Spinal cord (tissue), 10 donors: Measurements from ENCODE around the gene SRGAP2B. TPM values are rescaled to one million over a fixed set of nuclear protein-coding genes. Genes with fewer than 3 reads are reported as not detected.
"Not testable (repeated sequence)": the region's sequence is repeated elsewhere in the genome, so short reads cannot be mapped to it uniquely, and the experiment has no call there.

Experiments
- DNase-seq, 6 donors: peaks; one replicate each; pipeline versions ENCODE4 v3.0.0 to v3.0.0-alpha.2; 2013 to 2015; ENCODE audit warnings: low spot score in 6 of 6, low read depth in 4 of 6
- H3K27ac ChIP-seq: one replicate; pipeline ENCODE4 v1.5.1; 2013; ENCODE audit warnings: low read depth, low read length, control low read depth
- H3K27me3 ChIP-seq: one replicate; pipeline ENCODE4 v1.6.1; 2013; ENCODE audit warnings: low read length; ENCODE audit not compliant: control insufficient read depth, insufficient read depth
- H3K36me3 ChIP-seq: one replicate; pipeline ENCODE4 v1.6.1; 2013; ENCODE audit warnings: low read length; ENCODE audit not compliant: control insufficient read depth, insufficient read depth
- H3K4me1 ChIP-seq: one replicate; pipeline ENCODE4 v1.6.1; 2013; ENCODE audit warnings: low read length; ENCODE audit not compliant: control insufficient read depth, insufficient read depth
- H3K4me3 ChIP-seq: one replicate; pipeline ENCODE4 v1.5.1; 2013; ENCODE audit warnings: low read depth, low read length, control low read depth
- H3K9me3 ChIP-seq: one replicate; pipeline ENCODE4 v1.6.1; 2013; ENCODE audit warnings: low read length; ENCODE audit not compliant: control insufficient read depth, insufficient read depth
- WGBS: methylation state at CpG from one replicate; pipeline ENCODE4 v1.1.5; 2013; ENCODE audit warnings: missing lambda C conversion rate; ENCODE audit not compliant: insufficient coverage; 5-methylcytosine and 5-hydroxymethylcytosine counted together
- polyA plus RNA-seq, 2 donors: library from polyadenylated mRNA; unstranded; fragments of 120-200 nt; gene quantifications; one replicate each; pipeline ENCODE4 v1.2.1, GENCODE V29; 2013; ENCODE audit not compliant: insufficient read length in 2 of 2
- total RNA-seq, 2 donors: library from RNA; depleted of rRNA in 1 of 2; stranded (reverse); fragments of 120-200 nt in 1 of 2; fragments of >200 nt in 1 of 2; gene quantifications; one replicate each; pipeline versions ENCODE4 v1.2.3 to v1.2.4, GENCODE V29; 2013 to 2014
- donor health status: healthy.

The SRGAP2B gene
- total and polyA plus RNA-seq, 4 donors, result 56.2 to 84.3 (median 64.9) TPM

DNA sequence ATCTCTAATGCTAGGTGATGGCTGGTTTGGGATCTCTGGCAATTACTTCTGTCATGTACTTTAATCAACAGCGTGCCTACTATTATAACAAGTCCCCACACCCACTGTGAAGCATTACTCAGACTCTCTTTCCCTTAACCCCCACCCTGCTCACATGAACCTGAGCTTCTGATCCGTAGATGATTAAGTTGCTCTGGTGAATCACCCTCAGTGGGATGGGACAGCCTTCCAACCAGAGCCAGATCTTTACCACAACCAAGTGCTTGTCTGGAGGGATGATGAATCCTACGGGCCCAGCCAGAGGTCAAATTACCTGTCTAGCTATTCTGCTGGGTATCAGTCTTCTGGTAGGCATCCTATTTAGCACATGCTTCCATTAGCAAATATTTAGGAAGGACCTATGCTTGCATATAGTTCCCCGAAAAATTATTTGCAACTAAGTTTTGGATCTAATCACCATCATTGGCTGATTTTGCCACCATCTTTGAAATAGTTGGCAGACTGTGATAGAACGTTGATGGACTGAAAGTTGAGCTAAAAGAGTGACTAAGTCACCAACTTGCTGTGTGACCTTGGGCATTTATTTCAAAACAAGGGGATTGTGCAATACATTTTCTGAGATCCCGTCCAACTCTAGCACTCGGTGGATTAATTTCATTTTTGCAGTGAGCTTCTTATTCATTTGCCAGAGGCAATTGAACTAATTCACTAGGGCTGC, 27.4 kb upstream of the SRGAP2B start:
- not testable (repeated sequence) for H3K4me3 ChIP-seq, H3K27ac ChIP-seq, H3K36me3 ChIP-seq, H3K9me3 ChIP-seq, H3K27me3 ChIP-seq, DNase-seq, H3K4me1 ChIP-seq
- no CpG with 5 or more reads among the region's 7 CpGs for WGBS

DNA sequence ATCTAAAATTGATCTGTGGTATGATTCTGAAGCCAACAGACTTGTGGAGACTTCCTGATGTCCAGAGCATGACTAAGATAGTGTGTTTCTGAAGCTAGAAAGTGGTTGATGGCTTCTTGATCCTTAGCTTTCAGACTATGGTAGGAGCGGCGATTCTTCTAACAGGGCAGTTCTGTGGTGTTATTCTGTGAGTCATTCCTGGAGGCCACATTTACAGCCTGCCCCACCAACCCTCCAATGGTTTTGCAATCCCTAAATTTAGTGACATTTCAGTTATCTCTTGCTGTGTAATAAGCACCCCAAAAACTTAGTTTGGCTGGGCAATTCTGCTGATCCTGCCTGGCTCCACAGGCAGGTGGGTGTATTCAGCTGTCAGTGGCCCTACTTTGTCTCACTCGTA, 24.7 kb upstream of the SRGAP2B start:
- WGBS, result no CpG with 5 or more reads among the region's 3 CpGs
- not testable (repeated sequence) for H3K27ac ChIP-seq, H3K27me3 ChIP-seq, H3K9me3 ChIP-seq, H3K36me3 ChIP-seq, H3K4me1 ChIP-seq, H3K4me3 ChIP-seq, DNase-seq

DNA sequence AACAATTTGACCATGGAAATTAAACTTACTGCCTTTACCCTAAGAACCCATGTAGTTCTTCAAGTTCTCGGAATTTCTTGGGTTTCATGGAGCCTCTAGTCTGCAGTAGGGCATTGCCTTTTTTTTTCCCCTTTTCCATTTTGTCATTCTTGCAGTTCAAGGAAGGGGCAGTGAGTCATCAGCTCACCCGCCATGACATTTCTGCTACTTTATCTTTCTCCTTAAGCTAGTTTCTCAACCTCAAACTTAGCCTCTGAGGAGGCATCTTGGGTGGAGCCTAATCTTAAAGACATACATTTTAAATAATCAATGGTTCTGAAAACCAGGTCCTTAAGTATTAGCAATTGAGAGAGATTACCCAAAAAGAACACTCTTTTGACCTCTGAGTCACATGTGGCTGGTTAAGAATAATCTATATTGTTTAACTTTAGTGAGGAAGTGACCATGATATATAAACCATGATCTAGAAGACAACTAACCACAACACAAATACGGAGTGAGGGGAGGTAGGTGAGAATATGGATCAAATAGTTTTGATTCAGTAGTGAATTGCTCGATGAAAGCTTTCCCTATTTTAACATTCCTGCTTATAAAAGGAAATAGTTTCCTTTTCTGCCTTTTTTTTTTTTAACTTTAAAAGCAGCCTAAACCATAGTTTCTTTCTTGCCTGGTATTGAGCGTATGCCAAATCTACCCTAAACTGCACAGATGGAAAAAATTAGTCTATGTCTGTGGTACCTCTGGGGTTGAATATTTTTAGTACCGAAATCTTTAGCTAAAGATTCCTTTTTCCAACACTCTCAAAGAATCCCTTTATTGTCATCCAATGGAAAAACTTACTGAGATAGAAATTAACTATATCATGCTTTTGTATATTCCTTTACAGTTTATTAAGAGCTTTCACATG, 20.7 kb upstream of the SRGAP2B start:
- H3K4me3 ChIP-seq, DNase-seq, H3K27ac ChIP-seq, H3K4me1 ChIP-seq, H3K36me3 ChIP-seq, H3K27me3 ChIP-seq, H3K9me3 ChIP-seq: not testable (repeated sequence)
- WGBS, result no CpG with 5 or more reads among the region's 6 CpGs

DNA sequence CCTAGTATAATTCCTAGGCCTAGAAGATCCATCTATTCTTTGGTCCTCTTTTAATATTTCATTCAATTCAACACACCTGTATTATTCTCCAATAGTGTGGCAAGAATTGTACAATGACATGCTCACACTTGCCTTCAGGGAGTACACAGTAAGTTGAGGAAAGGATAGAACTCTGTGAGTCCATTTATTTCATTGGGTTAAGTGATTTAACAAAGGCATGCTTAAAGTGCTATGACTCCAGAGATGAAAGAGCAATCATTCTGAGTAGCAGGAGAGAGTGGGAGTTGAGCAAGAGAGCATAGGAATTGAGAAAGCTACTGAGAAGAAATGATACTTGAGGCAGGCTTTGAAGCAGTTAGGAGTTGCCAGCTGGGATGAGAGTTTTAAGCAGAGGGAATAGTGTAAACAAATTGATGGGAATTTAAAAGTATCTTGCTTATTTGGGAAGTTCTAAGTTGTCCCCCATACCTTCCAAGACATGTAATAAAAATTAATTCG, 19.5 kb upstream of the SRGAP2B start:
- not testable (repeated sequence) for DNase-seq, H3K27me3 ChIP-seq, H3K4me1 ChIP-seq, H3K9me3 ChIP-seq, H3K4me3 ChIP-seq, H3K27ac ChIP-seq, H3K36me3 ChIP-seq
- WGBS, result no CpG with 5 or more reads among the region's 1 CpG

DNA sequence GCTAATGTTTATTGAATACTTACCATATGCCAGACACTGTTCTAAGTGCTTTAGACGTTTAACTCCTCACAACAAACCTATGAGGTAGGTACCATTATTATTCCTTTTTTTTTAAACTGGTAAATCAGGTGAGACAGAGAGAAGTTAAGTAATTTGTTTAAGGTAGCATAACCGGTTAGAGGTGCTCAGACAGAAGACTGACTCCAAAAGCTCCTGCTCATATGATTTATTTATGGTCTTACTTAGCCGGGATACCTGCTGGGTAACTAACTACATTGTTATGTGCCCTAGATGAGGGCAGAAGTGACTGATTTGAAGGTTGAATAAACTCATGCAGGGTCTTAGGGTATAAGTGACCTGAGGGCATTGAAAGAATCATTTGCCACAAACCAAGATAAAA, 17.6 kb upstream of the SRGAP2B start:
- H3K27ac ChIP-seq, H3K36me3 ChIP-seq, H3K9me3 ChIP-seq, H3K4me3 ChIP-seq, H3K4me1 ChIP-seq, DNase-seq, H3K27me3 ChIP-seq: not testable (repeated sequence)
- no CpG with 5 or more reads among the region's 3 CpGs for WGBS

DNA sequence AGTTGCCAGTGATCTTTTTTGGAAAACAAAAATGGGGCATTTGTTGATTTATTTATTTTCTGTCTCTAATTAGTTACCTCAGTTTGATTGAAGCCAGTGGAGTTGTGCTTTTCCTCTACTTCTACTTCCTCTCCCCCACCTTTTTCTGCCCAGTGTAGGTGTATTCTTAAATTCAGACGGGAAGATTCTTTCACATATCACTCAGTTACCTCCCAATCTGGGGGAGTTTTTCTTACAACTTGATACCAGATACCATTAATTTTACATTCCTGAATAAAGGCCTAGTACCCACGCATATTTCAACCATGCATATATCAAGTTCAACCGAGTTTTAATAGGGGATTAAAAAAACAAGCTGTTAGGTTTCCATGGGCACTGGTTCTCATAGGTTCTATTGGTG, 16.5 kb upstream of the SRGAP2B start:
- not testable (repeated sequence) for H3K9me3 ChIP-seq, H3K27ac ChIP-seq, H3K4me3 ChIP-seq, H3K4me1 ChIP-seq, H3K36me3 ChIP-seq, DNase-seq, H3K27me3 ChIP-seq
- no CpG with 5 or more reads among the region's 3 CpGs for WGBS

DNA sequence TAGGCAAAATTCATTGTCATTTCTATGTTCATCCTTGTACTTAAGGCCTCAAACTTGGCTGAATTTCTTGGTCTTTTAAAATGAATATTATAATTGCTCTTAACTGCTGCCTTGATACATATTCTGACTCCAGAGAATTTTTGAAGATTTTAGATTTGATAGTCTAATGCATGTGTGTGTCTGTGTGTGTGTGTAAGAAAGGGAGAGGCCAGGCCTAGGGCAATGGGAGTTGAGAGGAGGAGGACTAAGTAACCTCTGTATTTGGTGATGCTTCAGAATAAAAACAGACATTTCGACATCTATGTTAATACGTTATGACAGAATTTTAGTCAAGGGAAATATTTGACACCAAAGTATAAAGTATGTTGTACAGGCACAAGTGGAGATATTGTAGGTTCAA, 8.2 kb upstream of the SRGAP2B start:
- DNase-seq, H3K36me3 ChIP-seq, H3K4me3 ChIP-seq, H3K9me3 ChIP-seq, H3K4me1 ChIP-seq, H3K27ac ChIP-seq, H3K27me3 ChIP-seq: not testable (repeated sequence)
- no CpG with 5 or more reads among the region's 2 CpGs for WGBS

DNA sequence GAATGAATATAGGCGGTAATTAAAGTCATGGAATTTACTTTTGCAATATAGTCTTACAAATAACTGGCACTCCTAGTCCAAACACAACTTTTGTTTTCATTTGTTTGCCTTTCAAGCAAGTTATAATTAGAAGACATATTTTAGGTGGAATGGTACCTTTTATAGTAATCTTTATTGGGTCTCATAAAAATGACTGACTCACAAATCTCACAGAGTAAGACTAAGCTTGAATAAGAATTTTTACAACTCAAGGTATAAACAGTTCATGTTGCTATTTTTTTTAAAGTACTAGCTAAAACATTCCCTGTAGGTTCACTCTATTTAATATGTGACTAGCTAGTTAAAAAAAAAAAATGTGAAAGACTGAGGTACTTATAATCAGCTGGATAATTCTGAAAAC, 6.6 kb upstream of the SRGAP2B start:
- not testable (repeated sequence) for H3K4me3 ChIP-seq, H3K27me3 ChIP-seq, DNase-seq, H3K9me3 ChIP-seq, H3K36me3 ChIP-seq, H3K4me1 ChIP-seq, H3K27ac ChIP-seq
- no CpG with 5 or more reads among the region's 1 CpG for WGBS

DNA sequence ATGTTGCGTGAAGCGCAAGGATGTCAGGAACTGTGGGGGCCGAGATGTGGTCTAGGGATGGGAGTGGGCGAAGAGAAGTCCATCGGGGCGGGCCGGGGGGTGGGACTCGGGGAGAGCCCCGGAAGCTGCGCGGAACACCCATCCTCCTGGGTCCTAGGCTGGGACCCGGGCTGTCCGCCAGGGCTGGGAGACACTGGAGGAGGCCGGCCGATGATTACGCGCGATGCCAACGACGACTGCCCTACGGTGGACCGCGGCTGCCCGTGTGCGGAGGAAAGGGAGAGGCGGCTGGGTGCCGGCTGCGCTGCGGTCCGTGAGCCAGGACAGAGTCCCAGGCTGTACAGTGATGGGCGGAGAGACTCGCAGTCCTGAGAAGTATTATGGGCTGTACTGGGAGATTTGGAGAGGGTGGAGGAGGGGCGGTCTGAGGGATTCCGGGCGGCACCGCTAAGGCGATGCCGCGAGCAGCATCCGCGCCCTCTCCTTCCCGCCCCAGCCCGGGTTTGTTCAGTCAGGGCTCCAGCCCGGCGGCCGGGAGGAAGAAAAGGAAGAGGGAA, 395 bp downstream of the SRGAP2B start:
- not testable (repeated sequence) for H3K9me3 ChIP-seq, DNase-seq, H3K4me1 ChIP-seq, H3K36me3 ChIP-seq, H3K27me3 ChIP-seq
- no CpG with 5 or more reads among the region's 46 CpGs for WGBS
- peak overlapping the region; percentile 61 for H3K27ac ChIP-seq
- H3K4me3 ChIP-seq, result peak overlapping the region; percentile 36
